CD14-positive monocyte (primary cell): Measurements from ENCODE around the gene DDX39A. TPM values are rescaled to one million over a fixed set of nuclear protein-coding genes. Genes with fewer than 3 reads are reported as not detected.
A peak's percentile ranks its signal among the peaks of the same experiment; 100 is the strongest.

Experiments used
- DNase-seq, 3 donors: peaks; one replicate each; pipeline ENCODE4 v3.0.0-alpha.2; 2011 to 2022
- H2AFZ ChIP-seq: 2 replicates; pipeline ENCODE4 v1.6.0; 2012; ENCODE audit warnings: mild to moderate bottlenecking, low read depth, low read length, inconsistent platforms; ENCODE audit not compliant: insufficient read depth, poor library complexity, severe bottlenecking
- H3K27ac ChIP-seq, 2 donors: 1 replicate in 1 of 2; 2 replicates in 1 of 2; pipeline ENCODE4 v1.5.1; 2012 to 2013; ENCODE audit warnings: low read length in 2 of 2, control low read depth in 1 of 2, inconsistent platforms in 1 of 2, low read depth in 1 of 2, mild to moderate bottlenecking in 1 of 2
- H3K27me3 ChIP-seq, 2 donors: one replicate each; pipeline versions ENCODE4 v1.6.0 to v1.6.1; 2011 to 2013; ENCODE audit warnings: low read length in 2 of 2; ENCODE audit not compliant: control insufficient read depth in 2 of 2, insufficient read depth in 2 of 2
- H3K36me3 ChIP-seq, 2 donors: replicated peaks in 1 of 2; 1 replicate in 1 of 2; 2 replicates in 1 of 2; pipeline versions ENCODE4 v1.5.1 to v1.6.1; 2012 to 2013; ENCODE audit warnings: low read length in 2 of 2, control low read depth in 1 of 2, inconsistent platforms in 1 of 2, mild to moderate bottlenecking in 1 of 2; ENCODE audit not compliant: insufficient read depth in 2 of 2, control insufficient read depth in 1 of 2
- H3K4me1 ChIP-seq, 2 donors: 1 replicate in 1 of 2; 2 replicates in 1 of 2; pipeline versions ENCODE4 v1.5.1 to v1.6.1; 2012 to 2013; ENCODE audit warnings: low read length in 2 of 2, control low read depth in 1 of 2, inconsistent platforms in 1 of 2, mild to moderate bottlenecking in 1 of 2, moderate library complexity in 1 of 2; ENCODE audit not compliant: insufficient read depth in 2 of 2, control insufficient read depth in 1 of 2
- H3K4me2 ChIP-seq: replicated peaks from 2 replicates; pipeline ENCODE3; 2012; ENCODE audit warnings: low read length, moderate library complexity, mild to moderate bottlenecking; ENCODE audit not compliant: poor library complexity, severe bottlenecking; ENCODE audit errors: extremely low read depth
- H3K4me3 ChIP-seq, 3 experiments: fragments of 200-600 bp in 1 of 3; sonication (generic) in 1 of 3; replicated peaks in 1 of 3; 1 replicate in 2 of 3; 2 replicates in 1 of 3; pipeline ENCODE4 v1.5.1; 2011 to 2013; ENCODE audit warnings: low read length in 3 of 3, mild to moderate bottlenecking in 3 of 3, control low read depth in 2 of 3, low read depth in 2 of 3, inconsistent platforms in 1 of 3, moderate library complexity in 1 of 3
- H3K79me2 ChIP-seq: 2 replicates; pipeline ENCODE4 v1.6.0; 2012; ENCODE audit warnings: mild to moderate bottlenecking, control low read depth, inconsistent platforms, low read length, moderate library complexity; ENCODE audit not compliant: insufficient read depth
- H3K9ac ChIP-seq: 2 replicates; pipeline ENCODE4 v1.6.0; 2017; ENCODE audit warnings: low read length, mild to moderate bottlenecking; ENCODE audit not compliant: insufficient read depth, poor library complexity, severe bottlenecking
- H3K9me3 ChIP-seq, 2 donors: replicated peaks in 1 of 2; 1 replicate in 1 of 2; 2 replicates in 1 of 2; pipeline versions ENCODE4 v1.5.1 to v1.6.1; 2012 to 2013; ENCODE audit warnings: low read length in 2 of 2, control low read depth in 1 of 2; ENCODE audit not compliant: control insufficient read depth in 1 of 2, insufficient read depth in 1 of 2
- H4K20me1 ChIP-seq: 2 replicates; pipeline ENCODE4 v1.6.0; 2012; ENCODE audit warnings: mild to moderate bottlenecking, low read length, control low read depth, moderate library complexity; ENCODE audit not compliant: insufficient read depth
- H3K27ac Mint-ChIP-seq, 7 donors: one replicate each; pipeline ENCODE4 v1.8.0; 2020; ENCODE audit warnings: mild to moderate bottlenecking in 7 of 7, mixed read lengths in 7 of 7, moderate library complexity in 6 of 7, inconsistent platforms in 2 of 7
- H3K27me3 Mint-ChIP-seq, 3 donors: one replicate each; pipeline ENCODE4 v1.8.0; 2021 to 2022; ENCODE audit warnings: low read depth in 3 of 3, mild to moderate bottlenecking in 3 of 3, mixed read lengths in 3 of 3, moderate library complexity in 3 of 3, inconsistent platforms in 1 of 3
- H3K36me3 Mint-ChIP-seq, 2 donors: one replicate each; pipeline ENCODE4 v1.8.0; 2020; ENCODE audit warnings: mixed read lengths in 2 of 2, inconsistent platforms in 1 of 2, mild to moderate bottlenecking in 1 of 2
- H3K4me1 Mint-ChIP-seq: one replicate; pipeline ENCODE4 v1.8.0; 2020; ENCODE audit warnings: mild to moderate bottlenecking, mixed read lengths
- H3K4me3 Mint-ChIP-seq, 2 donors: one replicate each; pipeline ENCODE4 v1.8.0; 2020; ENCODE audit warnings: mild to moderate bottlenecking in 2 of 2, mixed read lengths in 2 of 2, moderate library complexity in 1 of 2
- H3K9me3 Mint-ChIP-seq, 7 donors: one replicate each; pipeline ENCODE4 v1.8.0; 2020 to 2022; ENCODE audit warnings: mixed read lengths in 7 of 7, mild to moderate bottlenecking in 6 of 7, moderate library complexity in 6 of 7, inconsistent platforms in 2 of 7
- WGBS: methylation state at CpG from one replicate; pipeline ENCODE4 v1.1.5; 2013; ENCODE audit warnings: missing lambda C conversion rate; ENCODE audit not compliant: insufficient coverage; 5-methylcytosine and 5-hydroxymethylcytosine counted together
- intact Hi-C, 2 donors: fragments of 100-400 bp; cut with micrococcal nuclease; formaldehyde crosslinking; loops; one replicate each; pipeline versions ENCODE4 v1.15.0 to v1.15.1; 2023
- polyA plus RNA-seq, 3 donors: library from polyadenylated mRNA; depleted of rRNA in 1 of 3; unstranded in 2 of 3; stranded (reverse) in 1 of 3; fragments of 300-500 nt in 2 of 3; fragments of >200 nt in 1 of 3; fragmentation: Illumina TruSeq in 2 of 3; gene quantifications; 1 replicate in 2 of 3; 2 replicates in 1 of 3; pipeline ENCODE4 v1.2.3, GENCODE V29; 2012 to 2021
- TF ChIP-seq, protein P1 (sequence below): fragments of 200-600 bp; IDR thresholded peaks from one replicate; pipeline ENCODE4 v1.8.0; 2022; ENCODE audit warnings: antibody characterized with exemption, mild to moderate bottlenecking

The DDX39A gene
- polyA plus RNA-seq, 3 donors = 78.7 to 187 (median 83.5) TPM

GRCh38 chr19:14393329-14393728 is 25.8 kb downstream of the DDX39A start:
- 96% methylated on average over 4 of the region's 5 CpGs for WGBS
- H3K4me3 Mint-ChIP-seq = no peak overlapping the region
- TF ChIP-seq, protein P1, sequence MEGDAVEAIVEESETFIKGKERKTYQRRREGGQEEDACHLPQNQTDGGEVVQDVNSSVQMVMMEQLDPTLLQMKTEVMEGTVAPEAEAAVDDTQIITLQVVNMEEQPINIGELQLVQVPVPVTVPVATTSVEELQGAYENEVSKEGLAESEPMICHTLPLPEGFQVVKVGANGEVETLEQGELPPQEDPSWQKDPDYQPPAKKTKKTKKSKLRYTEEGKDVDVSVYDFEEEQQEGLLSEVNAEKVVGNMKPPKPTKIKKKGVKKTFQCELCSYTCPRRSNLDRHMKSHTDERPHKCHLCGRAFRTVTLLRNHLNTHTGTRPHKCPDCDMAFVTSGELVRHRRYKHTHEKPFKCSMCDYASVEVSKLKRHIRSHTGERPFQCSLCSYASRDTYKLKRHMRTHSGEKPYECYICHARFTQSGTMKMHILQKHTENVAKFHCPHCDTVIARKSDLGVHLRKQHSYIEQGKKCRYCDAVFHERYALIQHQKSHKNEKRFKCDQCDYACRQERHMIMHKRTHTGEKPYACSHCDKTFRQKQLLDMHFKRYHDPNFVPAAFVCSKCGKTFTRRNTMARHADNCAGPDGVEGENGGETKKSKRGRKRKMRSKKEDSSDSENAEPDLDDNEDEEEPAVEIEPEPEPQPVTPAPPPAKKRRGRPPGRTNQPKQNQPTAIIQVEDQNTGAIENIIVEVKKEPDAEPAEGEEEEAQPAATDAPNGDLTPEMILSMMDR = no peak
- Histone ChIP-seq H4K20me1 (peaks cover 86% of the 10 kb centered on the region), H3K9ac (no peak overlapping the region), H3K4me1 (peaks cover 6% of the 10 kb centered on the region in 2 donors), H3K9me3 (no peaks in the 10 kb centered on the region), H3K79me2 (peaks cover 43% of the 10 kb centered on the region), H3K4me3 (no peak overlapping the region), H3K36me3 (peaks cover 73 to 80% of the 10 kb centered on the region in 2 donors), H3K4me2 (no peak overlapping the region), H3K27me3 (no peaks in the 10 kb centered on the region), H3K27ac (no peak overlapping the region), H2AFZ (no peak overlapping the region)
- peaks cover 76 to 94% of the 10 kb centered on the region in 2 donors for H3K36me3 Mint-ChIP-seq
- H3K4me1 Mint-ChIP-seq = peaks cover 12% of the 10 kb centered on the region
- H3K27ac Mint-ChIP-seq = peak overlapping the region in 2 of 7 donors; percentile 19 to 28
- H3K9me3 Mint-ChIP-seq = peaks cover 0 to 2% (median 0%) of the 10 kb centered on the region in 7 donors
- peaks cover 0 to 3% (median 0%) of the 10 kb centered on the region in 3 donors for H3K27me3 Mint-ChIP-seq
- DNase-seq = no peak
- intact Hi-C loops = loop anchor here in 1 of 2 donors (5.0 kb wide), 1 partner anchor 36 kb away; no protein-coding TSS in a partner anchor

- Histone ChIP-seq H3K9me3 (no peaks in the 10 kb centered on the region), H3K4me3 (no peak overlapping the region), H3K36me3 (peaks cover 62 to 68% of the 10 kb centered on the region in 2 donors), H2AFZ (no peak overlapping the region), H4K20me1 (peaks cover 96% of the 10 kb centered on the region), H3K9ac (no peak overlapping the region), H3K4me1 (peaks cover 20 to 21% of the 10 kb centered on the region in 2 donors), H3K79me2 (peaks cover 61% of the 10 kb centered on the region), H3K27me3 (no peaks in the 10 kb centered on the region), H3K4me2 (no peak overlapping the region), H3K27ac (no peak overlapping the region)
- H3K27me3 Mint-ChIP-seq = peaks cover 0 to 2% (median 0%) of the 10 kb centered on the region in 3 donors
- TF ChIP-seq, protein P1 = no peak
- WGBS = 90% methylated on average over 2 of the region's 10 CpGs
- intact Hi-C loops = loop anchor here in 1 of 2 donors (5.0 kb wide), 1 partner anchor 34 kb away; no protein-coding TSS in a partner anchor
- H3K4me3 Mint-ChIP-seq = no peak overlapping the region
- peaks cover 0 to 2% (median 0%) of the 10 kb centered on the region in 7 donors for H3K9me3 Mint-ChIP-seq
- H3K36me3 Mint-ChIP-seq = peaks cover 69 to 93% of the 10 kb centered on the region in 2 donors
- H3K27ac Mint-ChIP-seq = peak overlapping the region in 6 of 7 donors; percentile 4 to 82 (median 64)
- no peak for DNase-seq
- peaks cover 26% of the 10 kb centered on the region for H3K4me1 Mint-ChIP-seq
Measured at GRCh38 chr19:14391156-14391821, 27.9 kb downstream of the DDX39A start.
